Measurements from ENCODE around the gene ATXN1. TPM values are rescaled to one million over a fixed set of nuclear protein-coding genes. Genes with fewer than 3 reads are reported as not detected.

Gene ATXN1
- total RNA-seq, 4 donors from 2014 or later = 48.7 to 166 (median 105) TPM

DNA sequence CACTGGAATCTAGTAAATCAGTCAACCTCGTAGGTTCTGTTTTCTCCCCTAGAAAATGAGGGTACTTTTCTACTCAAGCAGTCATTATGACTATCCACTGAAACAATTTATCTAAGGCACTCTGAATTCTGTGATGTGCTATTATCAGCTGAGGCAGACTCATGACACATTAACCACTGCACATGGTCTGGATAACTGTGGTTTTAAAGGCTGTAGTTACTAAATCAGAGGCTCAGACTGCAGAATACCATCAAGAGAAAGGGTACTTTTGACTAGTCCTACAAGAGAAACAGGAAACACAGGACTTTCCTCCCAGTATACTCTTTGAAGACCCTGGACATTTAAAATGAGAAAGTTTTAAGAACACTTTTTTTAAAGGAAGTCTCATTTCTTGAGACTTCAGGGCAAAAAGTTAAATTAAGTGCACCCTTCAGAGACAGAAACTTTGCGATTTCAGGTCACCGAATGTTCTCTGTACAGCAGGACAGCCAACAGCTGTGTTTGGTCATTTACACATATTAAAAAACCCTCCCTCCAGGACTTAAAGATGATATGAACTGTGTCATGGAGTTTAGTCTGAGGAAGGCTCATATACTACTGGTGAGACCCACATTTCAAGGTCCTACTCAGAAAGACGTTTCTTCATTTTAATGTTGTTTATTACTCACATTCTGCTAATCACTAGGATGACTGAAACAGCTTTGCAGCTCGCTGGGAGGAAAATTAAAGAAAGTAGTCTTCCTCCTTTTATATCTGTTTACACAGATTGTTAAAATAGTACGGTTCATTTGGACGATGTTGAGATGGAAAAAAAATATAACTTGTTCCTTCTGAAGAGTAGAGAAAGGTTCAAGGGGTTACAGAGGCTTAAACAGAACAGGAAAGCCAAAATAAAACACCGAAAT lies 19.9 kb downstream of the ATXN1 start:
- H3K36me3 ChIP-seq = no peaks in the 10 kb centered on the region
- intact Hi-C loops (cut with DNase I; ENCODE audit: low total_unique reads) = no loop called here
- peak in 1 of 3 donors; percentile 9 for TF ChIP-seq POLR2AphosphoS5 (IDR thresholded peaks at IDR 0.05)
- TF ChIP-seq, protein P1, sequence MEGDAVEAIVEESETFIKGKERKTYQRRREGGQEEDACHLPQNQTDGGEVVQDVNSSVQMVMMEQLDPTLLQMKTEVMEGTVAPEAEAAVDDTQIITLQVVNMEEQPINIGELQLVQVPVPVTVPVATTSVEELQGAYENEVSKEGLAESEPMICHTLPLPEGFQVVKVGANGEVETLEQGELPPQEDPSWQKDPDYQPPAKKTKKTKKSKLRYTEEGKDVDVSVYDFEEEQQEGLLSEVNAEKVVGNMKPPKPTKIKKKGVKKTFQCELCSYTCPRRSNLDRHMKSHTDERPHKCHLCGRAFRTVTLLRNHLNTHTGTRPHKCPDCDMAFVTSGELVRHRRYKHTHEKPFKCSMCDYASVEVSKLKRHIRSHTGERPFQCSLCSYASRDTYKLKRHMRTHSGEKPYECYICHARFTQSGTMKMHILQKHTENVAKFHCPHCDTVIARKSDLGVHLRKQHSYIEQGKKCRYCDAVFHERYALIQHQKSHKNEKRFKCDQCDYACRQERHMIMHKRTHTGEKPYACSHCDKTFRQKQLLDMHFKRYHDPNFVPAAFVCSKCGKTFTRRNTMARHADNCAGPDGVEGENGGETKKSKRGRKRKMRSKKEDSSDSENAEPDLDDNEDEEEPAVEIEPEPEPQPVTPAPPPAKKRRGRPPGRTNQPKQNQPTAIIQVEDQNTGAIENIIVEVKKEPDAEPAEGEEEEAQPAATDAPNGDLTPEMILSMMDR (IDR thresholded peaks at IDR 0.05) = no peak
- H3K4me3 ChIP-seq = no peak overlapping the region
- in situ Hi-C loops (cut with MboI; ENCODE audit: low pct_ligation_motif_present in 1 of 4, low pct_unique_long_range_greater_than_20kb in 1 of 4, low sequenced_read_pairs in 3 of 4) = no loop called here
- 31 to 45% methylated on average over 7 to 8 of the region's 8 CpGs for WGBS, 2 donors (ENCODE audit: low coverage in 1 of 2)
- H3K9me3 ChIP-seq = no peaks in the 10 kb centered on the region
- peaks cover 13 to 72% (median 44%) of the 10 kb centered on the region in 4 donors for H3K4me1 ChIP-seq
- H3K27me3 ChIP-seq = no peaks in the 10 kb centered on the region
- no peak for DNase-seq
- peak overlapping the region; percentile 49 to 73 (median 50) for H3K27ac ChIP-seq

- Histone ChIP-seq H3K27me3 (no peaks in the 10 kb centered on the region), H3K27ac (peak overlapping the region; percentile 38 to 73 (median 60)), H3K4me3 (no peak overlapping the region), H3K36me3 (no peaks in the 10 kb centered on the region), H3K4me1 (peaks cover 15 to 65% (median 37%) of the 10 kb centered on the region in 4 donors), H3K9me3 (no peaks in the 10 kb centered on the region)
- intact Hi-C loops (cut with DNase I; ENCODE audit: low total_unique reads) = loop anchor here (1.0 kb wide), 1 partner anchor 29 kb away; no protein-coding TSS in a partner anchor
- no peak for TF ChIP-seq POLR2AphosphoS5 (IDR thresholded peaks at IDR 0.05)
- TF ChIP-seq EP300 (IDR thresholded peaks at IDR 0.05; ENCODE audit: low read depth) = no peak
- TF ChIP-seq POLR2A (IDR thresholded peaks at IDR 0.05) = no peak
- TF ChIP-seq, protein P1 (IDR thresholded peaks at IDR 0.05) = no peak
- in situ Hi-C loops (cut with MboI; ENCODE audit: low pct_ligation_motif_present in 1 of 4, low pct_unique_long_range_greater_than_20kb in 1 of 4, low sequenced_read_pairs in 3 of 4) = no loop called here
- no peak for DNase-seq
These were observed 21.2 kb downstream of the ATXN1 start for GRCh38 chr6:16740097-16740496.

GRCh38 chr6:16739329-16739801 lies 21.9 kb downstream of the ATXN1 start:
- no peaks in the 10 kb centered on the region for H3K36me3 ChIP-seq
- in situ Hi-C loops (cut with MboI; ENCODE audit: low pct_ligation_motif_present in 1 of 4, low pct_unique_long_range_greater_than_20kb in 1 of 4, low sequenced_read_pairs in 3 of 4) = no loop called here
- TF ChIP-seq POLR2AphosphoS5 (IDR thresholded peaks at IDR 0.05) (peak in 1 of 3 donors; percentile 33), POLR2A (IDR thresholded peaks at IDR 0.05) (no peak)
- no peak for DNase-seq
- no peak overlapping the region for H3K4me3 ChIP-seq
- no peaks in the 10 kb centered on the region for H3K27me3 ChIP-seq
- H3K27ac ChIP-seq = peak overlapping the region; percentile 38 to 73 (median 60)
- 62 to 82% methylated on average over 6 to 7 of the region's 7 CpGs for WGBS, 2 donors (ENCODE audit: low coverage in 1 of 2)
- no peaks in the 10 kb centered on the region for H3K9me3 ChIP-seq
- H3K4me1 ChIP-seq = peaks cover 15 to 58% (median 37%) of the 10 kb centered on the region in 4 donors
- intact Hi-C loops (cut with DNase I; ENCODE audit: low total_unique reads) = no loop called here

DNA sequence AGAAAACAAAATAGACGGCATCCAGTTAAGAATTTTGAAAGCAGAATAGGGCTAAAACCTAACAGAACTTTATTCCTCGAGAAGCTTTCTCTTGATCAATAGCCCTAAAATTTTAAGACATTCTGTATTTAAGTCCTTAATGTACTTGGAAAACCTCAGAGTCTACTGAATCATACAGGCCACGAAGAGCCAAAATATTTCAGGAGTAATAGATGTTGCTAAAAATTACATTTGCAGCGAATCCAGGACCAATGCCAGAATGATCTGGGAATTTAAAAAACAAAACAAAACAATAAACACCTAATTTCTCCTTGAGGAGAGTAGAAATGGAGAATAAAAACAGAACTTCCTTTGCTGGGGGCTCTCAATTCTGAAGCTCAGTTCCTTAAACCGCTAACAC lies 23.3 kb downstream of the ATXN1 start:
- DNase-seq = no peak
- Histone ChIP-seq H3K4me1 (peaks cover 15 to 57% (median 37%) of the 10 kb centered on the region in 4 donors), H3K27ac (peak overlapping the region; percentile 38 to 73 (median 61)), H3K9me3 (no peaks in the 10 kb centered on the region), H3K36me3 (no peaks in the 10 kb centered on the region), H3K4me3 (no peak overlapping the region), H3K27me3 (no peaks in the 10 kb centered on the region)
- intact Hi-C loops (cut with DNase I; ENCODE audit: low total_unique reads) (no loop called here), in situ Hi-C loops (cut with MboI; ENCODE audit: low pct_ligation_motif_present in 1 of 4, low pct_unique_long_range_greater_than_20kb in 1 of 4, low sequenced_read_pairs in 3 of 4) (no loop called here)
- TF ChIP-seq EP300 (IDR thresholded peaks at IDR 0.05; ENCODE audit: low read depth) (no peak), POLR2AphosphoS5 (IDR thresholded peaks at IDR 0.05) (no peak), POLR2A (IDR thresholded peaks at IDR 0.05) (no peak)
- TF ChIP-seq, protein P1 (IDR thresholded peaks at IDR 0.05) = no peak
- WGBS, 2 donors (ENCODE audit: low coverage in 1 of 2) = 83 to 84% methylated on average over 5 of the region's 5 CpGs

Data from transverse colon (tissue), 4 donors.